A549 (cell line): ENCODE data around the gene SIGLEC1. TPM values are rescaled to one million over a fixed set of nuclear protein-coding genes. Genes with fewer than 3 reads are reported as not detected.
A peak's percentile ranks its signal among the peaks of the same experiment; 100 is the strongest.

Experiments
- ATAC-seq, 2 experiments: fragments of 200-7000 bp in 1 of 2; fragments of >200 bp in 1 of 2; cut with Nextera tagmentation in 1 of 2; cut with Tn5 transposase in 1 of 2; 3 replicates each; pipeline versions ENCODE4 v1.8.0 to v1.9.1; 2018 to 2020; ENCODE audit warnings: mild to moderate bottlenecking in 1 of 2, moderate library complexity in 1 of 2
- CTCF ChIA-PET: fragments of 300-600 bp; sonication (Branson Sonifier 250); formaldehyde crosslinking; extraction: SDS; loops from one replicate; lab custom pipeline; 2021; ENCODE audit warnings: antibody characterized with exemption, inconsistent platforms; lab: Yijun Ruan, JAX
- POLR2A ChIA-PET: fragments of 350-600 bp; formaldehyde crosslinking; extraction: SDS; loops from one replicate; lab custom pipeline; 2021; ENCODE audit warnings: antibody characterized with exemption, inconsistent platforms; lab: Yijun Ruan, JAX
- DNase-seq, 2 experiments: peaks; one replicate each; pipeline versions ENCODE4 v3.0.0 to v3.0.0-alpha.2; 2011 to 2016; ENCODE audit warnings: low read depth in 1 of 2, low spot score in 1 of 2
- FAIRE-seq: peaks from 2 replicates; lab custom pipeline; 2011; peaks lifted over from hg19 to GRCh38; lab: Jason Lieb, UNC
- H3K27ac ChIP-seq, 2 experiments: fragments of >200 bp; sonication (Bioruptor Twin); formaldehyde crosslinking; 3 replicates each; pipeline ENCODE4 v1.5.1; 2016 to 2017
- H3K4me1 ChIP-seq: fragments of >200 bp; sonication (Bioruptor Twin); formaldehyde crosslinking; 3 replicates; pipeline ENCODE4 v1.6.1; 2016
- H3K4me2 ChIP-seq: fragments of >200 bp; sonication (Bioruptor Twin); formaldehyde crosslinking; 3 replicates; pipeline ENCODE4 v1.6.1; 2016
- H3K4me3 ChIP-seq: fragments of >200 bp; sonication (Bioruptor Twin); formaldehyde crosslinking; 3 replicates; pipeline ENCODE4 v1.5.1; 2016
- H3K9me3 ChIP-seq: fragments of >200 bp; sonication (Bioruptor Twin); formaldehyde crosslinking; 3 replicates; pipeline ENCODE4 v1.6.1; 2016
- CBX8 ChIP-seq: fragments of 200-600 bp; sonication (generic); IDR thresholded peaks from 2 replicates; pipeline ENCODE4 v1.6.1; 2016
- CEBPB ChIP-seq, 2 experiments: fragments of >200 bp in 1 of 2; sonication (Bioruptor Twin) in 1 of 2; formaldehyde crosslinking in 1 of 2; IDR thresholded peaks; 2 replicates each; pipeline ENCODE4 v1.6.1; 2012 to 2016
- EHF ChIP-seq: fragments of 250-450 bp; sonication (Bioruptor Pico); IDR thresholded peaks from 2 replicates; pipeline ENCODE4 v1.5.0; 2020; ENCODE audit warnings: mild to moderate bottlenecking
- EP300 ChIP-seq, 2 experiments: fragments of >200 bp; sonication (Bioruptor Twin); formaldehyde crosslinking; IDR thresholded peaks; 2 replicates in 1 of 2; 3 replicates in 1 of 2; pipeline ENCODE4 v1.6.1; 2016 to 2017
- ESRRA ChIP-seq: fragments of 150-350 bp; IDR thresholded peaks from 2 replicates; pipeline ENCODE4 v1.6.1; 2014; ENCODE audit warnings: mild to moderate bottlenecking, low read length, borderline replicate concordance
- HOXB13 ChIP-seq: fragments of 250-450 bp; sonication (Bioruptor Pico); IDR thresholded peaks from 2 replicates; pipeline ENCODE4 v1.5.0; 2020; ENCODE audit warnings: low read depth, mild to moderate bottlenecking, moderate library complexity
- JUNB ChIP-seq: fragments of >200 bp; sonication (Bioruptor Twin); formaldehyde crosslinking; IDR thresholded peaks from 2 replicates; pipeline ENCODE4 v1.6.1; 2016
- KDM1A ChIP-seq: fragments of 200-600 bp; sonication (generic); IDR thresholded peaks from 2 replicates; pipeline ENCODE4 v1.6.1; 2016; ENCODE audit warnings: low read depth, mild to moderate bottlenecking
- KDM5A ChIP-seq: fragments of 200-600 bp; sonication (generic); IDR thresholded peaks from 2 replicates; pipeline ENCODE4 v1.6.1; 2016; ENCODE audit warnings: antibody characterized with exemption, mild to moderate bottlenecking
- MYC ChIP-seq: IDR thresholded peaks from 2 replicates; pipeline ENCODE4 v1.6.1; 2012; ENCODE audit warnings: mild to moderate bottlenecking, inconsistent platforms, low read length, improper control_type of control experiment, borderline replicate concordance
- NPAS2 ChIP-seq: fragments of 250-450 bp; sonication (Bioruptor Pico); IDR thresholded peaks from 2 replicates; pipeline ENCODE4 v1.8.0; 2022; ENCODE audit warnings: mild to moderate bottlenecking, moderate library complexity, borderline replicate concordance
- PHF8 ChIP-seq: fragments of 200-600 bp; sonication (generic); IDR thresholded peaks from 2 replicates; pipeline ENCODE4 v1.6.1; 2016; ENCODE audit warnings: low read depth, mild to moderate bottlenecking, antibody characterized with exemption, moderate library complexity, borderline replicate concordance
- POLR2A ChIP-seq: IDR thresholded peaks from 2 replicates; pipeline ENCODE4 v1.6.1; 2012; ENCODE audit warnings: mild to moderate bottlenecking, low read length
- POLR2AphosphoS2 ChIP-seq: conservative IDR thresholded peaks from 2 replicates; pipeline ENCODE4 v1.6.1; 2012; ENCODE audit warnings: low read length, improper control_type of control experiment, inconsistent platforms
- RARB ChIP-seq: fragments of 250-450 bp; sonication (Bioruptor Pico); IDR thresholded peaks from 2 replicates; pipeline ENCODE4 v1.8.0; 2021; ENCODE audit warnings: mild to moderate bottlenecking, moderate library complexity
- SMC3 ChIP-seq: fragments of >200 bp; sonication (Bioruptor Twin); formaldehyde crosslinking; IDR thresholded peaks from 3 replicates; pipeline ENCODE4 v1.6.1; 2018; ENCODE audit warnings: inconsistent platforms
- TP53 ChIP-seq: fragments of 250-450 bp; sonication (Bioruptor Pico); IDR thresholded peaks from 2 replicates; pipeline ENCODE4 v1.5.0; 2021; ENCODE audit warnings: mild to moderate bottlenecking, moderate library complexity
- ZFP36 ChIP-seq: fragments of 450-650 bp; IDR thresholded peaks from 2 replicates; pipeline ENCODE4 v1.6.1; 2014; ENCODE audit warnings: borderline replicate concordance; ENCODE audit not compliant: partially characterized antibody
- ZNF302 ChIP-seq: fragments of 250-450 bp; sonication (Bioruptor Pico); IDR thresholded peaks from 2 replicates; pipeline ENCODE4 v1.9.0; 2021; ENCODE audit warnings: inconsistent platforms, mild to moderate bottlenecking, moderate library complexity
- WGBS: methylation state at CpG from one replicate; pipeline ENCODE4 v1.1.6; 2017; ENCODE audit errors: missing lambda C conversion rate; 5-methylcytosine and 5-hydroxymethylcytosine counted together
- polyA plus RNA-seq, 4 experiments: library from polyadenylated mRNA; depleted of rRNA in 3 of 4; stranded (reverse); fragments of >200 nt; fragmentation: RNase III in 1 of 4; extraction: RNeasy Plus Mini Kit Qiagen cat#74134 plus additional on column Dnase treatment in 1 of 4; gene quantifications; 2 replicates in 3 of 4; 3 replicates in 1 of 4; pipeline ENCODE4 v1.2.3, GENCODE V29; 2011 to 2017
- TF ChIP-seq, protein P1 (sequence below): IDR thresholded peaks from 2 replicates; pipeline ENCODE4 v1.6.1; 2012; ENCODE audit warnings: low read depth, borderline replicate concordance
- TF ChIP-seq, protein P2 (sequence below): fragments of >200 bp; sonication (Bioruptor Twin); formaldehyde crosslinking; IDR thresholded peaks from 2 replicates; pipeline ENCODE4 v1.6.1; 2016
- TF ChIP-seq, protein P3 (sequence below): IDR thresholded peaks from 2 replicates; pipeline ENCODE4 v1.6.1; 2012
- TF ChIP-seq, protein P4 (sequence below): fragments of 150-350 bp; IDR thresholded peaks from 2 replicates; pipeline ENCODE4 v1.6.1; 2014; ENCODE audit warnings: low read depth, mild to moderate bottlenecking, low read length

Gene SIGLEC1
- polyA plus RNA-seq, 2 of the 4 experiments (the other 2 are of a cell fraction), result 0.01 TPM; not detected in 1

DNA sequence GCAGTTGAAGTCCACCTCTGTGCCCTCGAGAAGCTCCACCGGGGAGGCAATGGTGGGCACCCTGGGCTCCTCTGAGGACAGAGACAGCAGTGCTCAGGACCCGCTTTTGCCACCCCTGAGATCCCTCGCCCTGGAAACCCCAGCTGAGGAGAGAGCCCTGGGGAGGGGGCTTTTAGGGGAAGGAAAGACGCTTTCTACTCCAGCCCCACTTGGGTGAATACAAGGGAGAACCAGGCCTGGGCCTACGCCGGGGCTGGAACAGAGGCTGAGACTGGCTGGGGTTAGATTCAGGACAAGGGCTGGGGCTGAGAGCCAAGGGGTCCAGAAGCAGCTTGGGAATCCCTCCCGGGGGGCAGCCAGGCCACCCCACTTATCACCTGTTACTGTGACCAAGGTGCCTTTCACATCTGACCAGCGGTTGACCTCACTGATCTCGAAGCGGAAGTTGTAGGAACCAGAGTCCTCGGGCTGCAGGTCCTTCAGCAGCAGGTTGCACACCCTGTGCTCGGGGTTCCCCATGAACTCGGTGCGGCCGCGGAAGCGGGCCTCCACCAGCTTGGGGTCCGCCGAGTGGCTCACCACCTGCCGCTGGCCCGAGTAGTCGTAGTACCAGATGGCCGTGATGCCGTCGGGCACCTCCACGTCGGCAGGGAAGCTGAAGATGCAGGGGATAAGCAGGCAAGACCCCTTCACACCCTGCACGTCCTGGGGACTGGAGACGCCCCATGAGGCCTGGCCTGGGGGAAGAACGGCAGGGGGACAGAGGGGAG lies 6.2 kb downstream of the SIGLEC1 start:
- ChIA-PET POLR2A (no interaction called here), CTCF (interaction anchor here (1.4 to 72.1 kb wide), 3 partner anchors 28 to 75 kb away, joined by 3 to 2233 read pairs (median 2233); partner anchors contain the start of genes ADAM33, ADISSP, GFRA4 and HSPA12B)
- no peaks in the 10 kb centered on the region for H3K9me3 ChIP-seq
- DNase-seq, result no peak
- WGBS, result 81% methylated on average over 29 of the region's 31 CpGs
- no peak overlapping the region for H3K4me3 ChIP-seq
- H3K27ac ChIP-seq, result no peak overlapping the region
- TF ChIP-seq TP53 (CRISPR knock-in tag), result no peak
- TF ChIP-seq NPAS2, result no peak
- TF ChIP-seq, all 56 proteins: peak for 0
- Histone ChIP-seq H3K4me2 (no peak overlapping the region), H3K4me1 (no peaks in the 10 kb centered on the region)
- no peak for ATAC-seq
- FAIRE-seq, result no peak

DNA sequence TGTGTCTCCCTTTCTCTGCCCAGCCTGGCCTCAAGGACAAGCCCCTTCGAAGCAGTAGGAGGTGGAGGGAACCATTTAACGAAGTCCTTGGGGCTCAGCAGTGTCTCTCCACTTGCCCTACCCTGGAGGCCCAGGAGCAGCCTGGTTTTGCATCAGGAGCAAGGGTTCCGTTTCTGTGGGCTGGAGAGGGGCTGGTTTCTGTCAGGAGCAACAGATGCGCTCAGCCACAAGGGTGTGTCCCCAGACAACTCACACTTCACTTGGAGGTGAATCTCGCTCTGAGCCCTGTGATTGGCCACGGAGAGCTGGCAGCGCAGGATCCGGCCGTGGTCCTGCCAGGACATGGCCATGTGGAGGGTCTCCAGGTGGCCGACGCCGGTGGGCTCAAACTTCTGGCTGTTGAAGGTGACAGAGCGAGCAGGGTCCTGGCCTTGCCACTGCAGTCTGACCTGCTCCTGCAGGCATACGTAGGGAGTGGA lies 6.9 kb downstream of the SIGLEC1 start:
- no peak overlapping the region for H3K27ac ChIP-seq
- 0 out of 6 replicates have a peak, but pooled peaks of 1 of the 2 experiments have one; percentile 20 for ATAC-seq
- H3K4me3 ChIP-seq, result no peak overlapping the region
- H3K4me2 ChIP-seq, result no peak overlapping the region
- H3K4me1 ChIP-seq, result no peaks in the 10 kb centered on the region
- 64% methylated on average over 13 of the region's 14 CpGs for WGBS
- no peaks in the 10 kb centered on the region for H3K9me3 ChIP-seq
- TF ChIP-seq NPAS2 (no peak), RARB (CRISPR knock-in tag) (no peak), KDM5A (no peak), HOXB13 (no peak)
- FAIRE-seq, result no peak
- ChIA-PET CTCF (interaction anchor here (1.2 to 72.1 kb wide), 4 partner anchors 27 to 113 kb away, joined by 3 to 2233 read pairs (median 1118); partner anchors contain the start of genes ADAM33, ADISSP, GFRA4 and HSPA12B), POLR2A (no interaction called here)
- DNase-seq, result no peak

DNA sequence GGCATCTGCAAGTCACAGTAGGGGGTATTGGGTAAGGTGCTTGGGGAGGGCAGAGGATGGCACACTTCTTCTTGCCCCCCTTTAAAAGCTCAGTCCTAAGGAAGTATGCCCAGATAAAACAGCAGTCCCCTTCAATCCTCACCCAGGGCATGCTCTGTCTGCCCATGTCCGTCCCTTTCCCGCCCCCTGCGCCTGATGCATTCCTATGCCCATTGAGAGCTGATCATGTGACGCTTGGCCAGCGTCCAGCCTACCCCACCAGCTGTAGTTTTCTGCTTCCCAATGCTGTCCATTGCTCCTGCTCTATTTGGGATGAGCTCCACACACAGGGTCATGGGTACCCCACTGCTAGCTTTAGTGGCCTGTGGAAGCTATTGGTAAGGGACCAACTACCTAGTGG lies 8.3 kb downstream of the SIGLEC1 start:
- CTCF ChIA-PET, result interaction anchor here (1.0 to 72.1 kb wide), 4 partner anchors 26 to 114 kb away, joined by 3 to 2233 read pairs (median 1118); partner anchors contain the start of genes ADAM33, ADISSP, CENPB and GFRA4

More for the DNA sequence above, 8.3 kb downstream of the SIGLEC1 start:
- TF ChIP-seq NPAS2 (no peak), CBX8 (no peak), SMC3 (no peak), JUNB (no peak), EHF (no peak), HOXB13 (no peak), CEBPB (IDR thresholded peaks at IDR 0.05) (no peak), ZNF302 (no peak), EP300 (IDR thresholded peaks at IDR 0.05) (no peak), POLR2A (no peak), MYC (no peak), PHF8 (no peak), POLR2AphosphoS2 (no peak), ESRRA (no peak), ZFP36 (no peak), KDM1A (no peak)
- TF ChIP-seq, protein P1, sequence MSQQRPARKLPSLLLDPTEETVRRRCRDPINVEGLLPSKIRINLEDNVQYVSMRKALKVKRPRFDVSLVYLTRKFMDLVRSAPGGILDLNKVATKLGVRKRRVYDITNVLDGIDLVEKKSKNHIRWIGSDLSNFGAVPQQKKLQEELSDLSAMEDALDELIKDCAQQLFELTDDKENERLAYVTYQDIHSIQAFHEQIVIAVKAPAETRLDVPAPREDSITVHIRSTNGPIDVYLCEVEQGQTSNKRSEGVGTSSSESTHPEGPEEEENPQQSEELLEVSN, result no peak
- TF ChIP-seq, protein P2, sequence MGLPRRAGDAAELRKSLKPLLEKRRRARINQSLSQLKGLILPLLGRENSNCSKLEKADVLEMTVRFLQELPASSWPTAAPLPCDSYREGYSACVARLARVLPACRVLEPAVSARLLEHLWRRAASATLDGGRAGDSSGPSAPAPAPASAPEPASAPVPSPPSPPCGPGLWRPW, result no peak
- TF ChIP-seq, protein P3, sequence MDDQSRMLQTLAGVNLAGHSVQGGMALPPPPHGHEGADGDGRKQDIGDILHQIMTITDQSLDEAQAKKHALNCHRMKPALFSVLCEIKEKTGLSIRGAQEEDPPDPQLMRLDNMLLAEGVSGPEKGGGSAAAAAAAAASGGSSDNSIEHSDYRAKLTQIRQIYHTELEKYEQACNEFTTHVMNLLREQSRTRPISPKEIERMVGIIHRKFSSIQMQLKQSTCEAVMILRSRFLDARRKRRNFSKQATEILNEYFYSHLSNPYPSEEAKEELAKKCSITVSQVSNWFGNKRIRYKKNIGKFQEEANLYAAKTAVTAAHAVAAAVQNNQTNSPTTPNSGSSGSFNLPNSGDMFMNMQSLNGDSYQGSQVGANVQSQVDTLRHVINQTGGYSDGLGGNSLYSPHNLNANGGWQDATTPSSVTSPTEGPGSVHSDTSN, result no peak
- TF ChIP-seq, protein P4, sequence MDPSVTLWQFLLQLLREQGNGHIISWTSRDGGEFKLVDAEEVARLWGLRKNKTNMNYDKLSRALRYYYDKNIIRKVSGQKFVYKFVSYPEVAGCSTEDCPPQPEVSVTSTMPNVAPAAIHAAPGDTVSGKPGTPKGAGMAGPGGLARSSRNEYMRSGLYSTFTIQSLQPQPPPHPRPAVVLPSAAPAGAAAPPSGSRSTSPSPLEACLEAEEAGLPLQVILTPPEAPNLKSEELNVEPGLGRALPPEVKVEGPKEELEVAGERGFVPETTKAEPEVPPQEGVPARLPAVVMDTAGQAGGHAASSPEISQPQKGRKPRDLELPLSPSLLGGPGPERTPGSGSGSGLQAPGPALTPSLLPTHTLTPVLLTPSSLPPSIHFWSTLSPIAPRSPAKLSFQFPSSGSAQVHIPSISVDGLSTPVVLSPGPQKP, result no peak
- TF ChIP-seq, all 56 proteins: peak for 0
- FAIRE-seq (no peak), DNase-seq (no peak), ATAC-seq (no peak)
- Histone ChIP-seq H3K4me1 (no peaks in the 10 kb centered on the region), H3K9me3 (no peaks in the 10 kb centered on the region), H3K4me3 (no peak overlapping the region), H3K4me2 (no peak overlapping the region), H3K27ac (no peak overlapping the region)
- POLR2A ChIA-PET, result no interaction called here
- WGBS, result 14% methylated on average over 5 of the region's 5 CpGs
